HUES64 (cell line): Measurements from ENCODE around the gene RPRD1B.
"Not testable (repeated sequence)": the region's sequence is repeated elsewhere in the genome, so short reads cannot be mapped to it uniquely, and the experiment has no call there.

Experiments used
- H3K27ac ChIP-seq: 2 replicates; pipeline ENCODE4 v1.7.0; 2013; ENCODE audit warnings: low read depth, low read length, inconsistent platforms
- H3K27me3 ChIP-seq: 2 replicates; pipeline ENCODE4 v1.6.1; 2013; ENCODE audit warnings: mild to moderate bottlenecking, low read length; ENCODE audit not compliant: insufficient read depth
- H3K36me3 ChIP-seq: 2 replicates; pipeline ENCODE4 v1.6.1; 2013; ENCODE audit warnings: mild to moderate bottlenecking, low read length; ENCODE audit not compliant: insufficient read depth
- H3K4me1 ChIP-seq: 2 replicates; pipeline ENCODE4 v1.6.1; 2013; ENCODE audit warnings: mild to moderate bottlenecking, low read length, moderate library complexity; ENCODE audit not compliant: insufficient read depth
- H3K4me3 ChIP-seq: 2 replicates; pipeline ENCODE4 v1.5.1; 2013; ENCODE audit warnings: mild to moderate bottlenecking, low read length, moderate library complexity
- H3K9ac ChIP-seq: 2 replicates; pipeline ENCODE4 v1.6.1; 2013; ENCODE audit warnings: mild to moderate bottlenecking, low read depth, low read length
- H3K9me3 ChIP-seq: 2 replicates; pipeline ENCODE4 v1.6.1; 2013; ENCODE audit warnings: low read depth, low read length; ENCODE audit not compliant: insufficient read depth
- WGBS: fragments of 150-250, 120-280 bp; methylation state at CpG from one replicate; pipeline ENCODE4 v1.1.7; 2013; ENCODE audit warnings: missing lambda C conversion rate; 5-methylcytosine and 5-hydroxymethylcytosine counted together

RPRD1B gene

DNA sequence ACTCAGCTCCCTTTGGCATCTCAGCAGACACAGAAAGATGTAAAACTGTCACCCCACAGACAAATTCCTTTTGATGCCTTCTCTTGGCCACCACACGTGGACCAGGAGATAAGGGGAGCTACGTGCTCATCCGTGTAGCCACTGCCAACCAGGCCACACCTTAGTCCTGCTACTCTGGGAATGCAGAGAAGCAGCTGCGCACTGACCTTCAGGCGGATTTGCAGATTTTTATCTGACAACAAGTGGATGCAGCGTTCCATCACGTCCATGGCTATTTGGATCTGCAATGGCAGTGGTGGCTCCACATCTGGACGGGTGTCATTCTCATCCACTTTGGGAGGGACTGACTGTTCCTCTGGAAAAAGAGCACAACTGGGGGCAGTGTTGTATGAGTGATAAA lies 31.1 kb upstream of the RPRD1B start:
- Histone ChIP-seq H3K27me3 (no peaks in the 10 kb centered on the region), H3K9me3 (no peaks in the 10 kb centered on the region), H3K9ac (no peak overlapping the region), H3K4me1 (no peaks in the 10 kb centered on the region), H3K27ac (no peak overlapping the region), H3K4me3 (no peak overlapping the region), H3K36me3 (peaks cover 84% of the 10 kb centered on the region)
- 93% methylated on average over 8 of the region's 8 CpGs for WGBS

DNA sequence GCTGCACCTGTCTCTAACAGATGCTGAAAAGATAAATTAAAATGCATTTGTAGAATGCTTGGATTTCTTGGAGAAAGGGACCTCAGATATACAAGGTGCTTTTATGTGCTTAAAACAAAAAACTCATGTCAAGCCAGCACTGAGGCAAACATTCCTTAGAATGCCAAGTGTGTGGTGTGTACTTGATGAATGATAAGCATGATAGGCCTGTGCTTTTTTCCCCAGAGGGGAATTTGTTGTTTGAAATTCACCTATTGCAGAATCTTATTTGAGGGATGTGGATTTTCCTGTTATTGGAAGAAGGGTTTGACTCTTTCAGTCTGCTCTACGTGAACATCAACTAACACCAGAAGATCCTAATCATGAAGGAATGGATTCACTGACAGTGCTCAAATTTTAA lies 29.1 kb upstream of the RPRD1B start:
- no CpG with 5 or more reads among the region's 1 CpG for WGBS

DNA sequence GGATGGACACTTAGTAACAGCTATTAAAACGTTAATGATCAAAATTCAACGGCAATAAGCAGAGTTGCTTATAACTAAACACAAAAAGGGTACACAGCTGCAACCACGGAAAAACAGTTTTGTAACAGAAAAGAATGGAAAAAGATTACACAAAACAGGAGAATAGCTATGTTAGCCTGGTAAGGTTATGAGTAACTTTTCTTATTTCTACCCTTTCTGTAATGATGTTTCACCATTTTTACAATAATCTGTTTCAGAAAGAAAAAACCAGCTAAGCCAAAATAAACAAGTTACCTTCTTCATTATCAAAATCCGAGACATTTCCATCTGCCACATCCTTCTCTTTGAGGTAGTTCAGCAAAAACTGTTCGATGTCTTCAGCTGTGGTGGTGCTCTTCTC lies 27.6 kb upstream of the RPRD1B start:
- no peaks in the 10 kb centered on the region for H3K4me1 ChIP-seq
- H3K27me3 ChIP-seq: no peaks in the 10 kb centered on the region
- H3K4me3 ChIP-seq: no peak overlapping the region
- no peak overlapping the region for H3K9ac ChIP-seq
- peaks cover 68% of the 10 kb centered on the region for H3K36me3 ChIP-seq
- WGBS: 90% methylated on average over 5 of the region's 5 CpGs
- H3K27ac ChIP-seq: no peak overlapping the region
- H3K9me3 ChIP-seq: no peaks in the 10 kb centered on the region

More for the DNA sequence above, 29.1 kb upstream of the RPRD1B start:
- Histone ChIP-seq H3K4me3 (no peak overlapping the region), H3K36me3 (peaks cover 72% of the 10 kb centered on the region), H3K27me3 (no peaks in the 10 kb centered on the region), H3K4me1 (no peaks in the 10 kb centered on the region), H3K9ac (no peak overlapping the region), H3K9me3 (no peaks in the 10 kb centered on the region), H3K27ac (no peak overlapping the region)

DNA sequence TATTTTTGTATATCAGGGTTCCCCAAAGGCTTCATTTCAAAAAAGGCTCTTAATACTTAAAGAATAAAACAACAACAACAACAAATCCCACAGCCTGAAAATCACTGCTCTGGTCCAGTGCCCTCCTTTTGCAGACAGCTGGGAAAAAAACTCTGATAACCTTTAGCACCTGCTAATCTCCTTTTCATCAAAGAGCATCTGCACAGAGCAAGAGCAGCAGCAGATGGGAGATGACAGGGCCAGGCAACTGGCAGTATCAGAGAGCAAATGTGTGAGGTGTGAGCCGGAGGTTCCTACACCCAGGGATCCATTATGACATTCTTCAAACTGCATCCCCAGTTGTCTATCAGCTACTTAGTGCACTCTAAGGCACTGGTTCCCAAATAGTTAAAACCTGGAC lies 26.0 kb upstream of the RPRD1B start:
- peaks cover 68% of the 10 kb centered on the region for H3K36me3 ChIP-seq
- H3K27me3 ChIP-seq: no peaks in the 10 kb centered on the region
- H3K27ac ChIP-seq: no peak overlapping the region
- H3K4me1 ChIP-seq: no peaks in the 10 kb centered on the region
- WGBS: 91% methylated on average over 1 of the region's 1 CpG
- H3K9me3 ChIP-seq: no peaks in the 10 kb centered on the region
- H3K4me3 ChIP-seq: no peak overlapping the region
- H3K9ac ChIP-seq: no peak overlapping the region

DNA sequence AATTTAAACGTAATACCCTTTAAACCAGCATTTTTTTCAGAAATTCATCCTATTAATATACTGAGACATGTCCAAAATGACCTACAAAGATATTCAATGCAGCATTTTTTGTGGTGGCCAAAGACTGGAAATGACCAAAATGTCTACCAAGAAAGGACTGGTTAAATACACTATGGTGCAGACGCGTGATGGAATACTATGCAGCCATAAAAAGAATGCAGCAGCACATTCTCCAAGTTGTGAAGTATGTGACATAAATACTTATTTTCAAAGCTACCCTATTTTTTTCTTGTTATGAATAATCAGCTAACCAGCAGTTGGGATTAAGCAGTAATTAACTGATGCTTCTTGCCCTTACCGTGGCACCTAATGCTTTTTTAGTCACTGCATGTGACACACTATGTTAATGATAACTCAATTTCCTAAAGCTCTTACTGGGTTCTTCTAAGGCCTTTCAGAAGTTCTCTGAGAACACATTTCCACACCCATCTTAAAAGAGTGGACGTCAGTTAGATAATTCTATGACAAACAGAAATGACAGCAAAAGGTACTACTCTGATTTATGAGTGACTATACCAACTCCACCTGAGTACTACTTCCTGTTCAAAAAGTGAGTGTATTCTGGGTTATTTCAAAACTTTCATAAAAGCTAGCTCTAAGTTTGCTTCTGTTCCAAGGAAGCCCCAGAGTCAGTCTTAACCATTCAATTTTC lies 25.2 kb upstream of the RPRD1B start:
- H3K27ac ChIP-seq: no peak overlapping the region
- no peaks in the 10 kb centered on the region for H3K9me3 ChIP-seq
- peaks cover 68% of the 10 kb centered on the region for H3K36me3 ChIP-seq
- no peaks in the 10 kb centered on the region for H3K4me1 ChIP-seq
- no peaks in the 10 kb centered on the region for H3K27me3 ChIP-seq
- 98% methylated on average over 5 of the region's 5 CpGs for WGBS
- no peak overlapping the region for H3K4me3 ChIP-seq
- no peak overlapping the region for H3K9ac ChIP-seq

DNA sequence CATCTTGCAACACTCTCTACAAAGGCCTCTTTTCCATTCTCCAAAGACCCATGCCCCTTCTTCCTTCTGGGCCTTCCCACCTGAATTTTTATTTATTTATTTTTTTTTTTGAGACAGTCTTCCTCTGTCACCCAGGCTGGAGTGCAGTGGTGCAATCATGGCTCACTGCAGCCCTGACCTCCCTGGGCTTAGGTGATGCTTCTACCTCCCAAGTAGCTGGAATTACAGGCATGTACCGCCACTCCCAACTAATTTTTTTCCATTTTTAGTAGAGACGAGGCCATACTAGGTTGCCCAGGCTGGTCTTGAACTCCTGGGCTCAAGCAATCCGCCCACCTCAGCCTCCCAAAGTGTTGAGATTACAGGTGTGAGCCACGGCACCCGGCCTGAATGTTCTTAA lies 24.1 kb upstream of the RPRD1B start:
- H3K9ac ChIP-seq, H3K9me3 ChIP-seq, H3K4me1 ChIP-seq, H3K27ac ChIP-seq, H3K4me3 ChIP-seq, H3K27me3 ChIP-seq: not testable (repeated sequence)
- 95% methylated on average over 5 of the region's 5 CpGs for WGBS
- peaks cover 69% of the 10 kb centered on the region for H3K36me3 ChIP-seq

DNA sequence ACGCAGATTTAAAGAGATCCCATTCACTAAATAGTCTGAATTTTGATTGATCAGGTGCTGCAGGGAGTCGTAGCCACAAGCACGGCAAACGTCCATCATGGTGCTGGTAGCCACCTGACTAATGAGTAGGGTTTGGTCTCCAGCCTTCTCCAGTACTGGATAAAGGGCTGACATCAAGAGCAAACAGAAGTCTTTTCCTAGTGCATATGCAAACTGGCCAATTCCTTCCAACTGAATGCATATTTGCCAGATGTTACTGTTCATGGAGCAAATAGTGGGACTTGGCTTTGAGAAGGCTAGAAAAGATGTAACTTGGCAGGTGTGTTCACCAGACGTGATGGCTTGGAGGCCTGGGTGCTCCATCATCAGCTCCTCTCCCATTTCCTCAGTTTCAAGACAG lies 21.9 kb upstream of the RPRD1B start:
- no peaks in the 10 kb centered on the region for H3K27me3 ChIP-seq
- no peak overlapping the region for H3K27ac ChIP-seq
- H3K9me3 ChIP-seq: no peaks in the 10 kb centered on the region
- no peaks in the 10 kb centered on the region for H3K4me1 ChIP-seq
- peaks cover 73% of the 10 kb centered on the region for H3K36me3 ChIP-seq
- H3K9ac ChIP-seq: no peak overlapping the region
- no peak overlapping the region for H3K4me3 ChIP-seq
- WGBS: 92% methylated on average over 5 of the region's 5 CpGs

DNA sequence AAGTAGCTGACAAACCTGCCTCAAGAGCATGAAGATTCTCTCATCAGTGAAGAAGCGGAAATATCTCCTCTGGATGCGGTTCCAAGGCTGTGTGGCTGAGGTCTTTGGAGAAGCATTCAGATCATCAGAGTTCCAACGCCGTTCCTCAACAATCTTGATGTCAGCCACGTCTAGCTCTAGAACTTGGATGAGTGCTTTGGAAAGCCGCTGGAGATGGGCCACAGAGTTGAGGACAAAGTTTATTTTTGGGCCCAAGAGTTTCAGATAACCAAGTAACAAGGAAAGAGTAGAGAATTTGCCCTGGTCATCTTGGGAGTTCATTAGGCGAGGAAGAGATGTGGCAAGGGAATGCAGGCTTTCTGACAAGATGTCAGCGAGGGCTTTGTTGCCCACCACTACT lies 21.2 kb upstream of the RPRD1B start:
- WGBS: 93% methylated on average over 8 of the region's 8 CpGs
- Histone ChIP-seq H3K27ac (no peak overlapping the region), H3K9me3 (no peaks in the 10 kb centered on the region; the same call in 1 of the 2 replicates), H3K4me1 (no peaks in the 10 kb centered on the region), H3K9ac (no peak overlapping the region), H3K27me3 (no peaks in the 10 kb centered on the region), H3K36me3 (peaks cover 80% of the 10 kb centered on the region), H3K4me3 (no peak overlapping the region)

DNA sequence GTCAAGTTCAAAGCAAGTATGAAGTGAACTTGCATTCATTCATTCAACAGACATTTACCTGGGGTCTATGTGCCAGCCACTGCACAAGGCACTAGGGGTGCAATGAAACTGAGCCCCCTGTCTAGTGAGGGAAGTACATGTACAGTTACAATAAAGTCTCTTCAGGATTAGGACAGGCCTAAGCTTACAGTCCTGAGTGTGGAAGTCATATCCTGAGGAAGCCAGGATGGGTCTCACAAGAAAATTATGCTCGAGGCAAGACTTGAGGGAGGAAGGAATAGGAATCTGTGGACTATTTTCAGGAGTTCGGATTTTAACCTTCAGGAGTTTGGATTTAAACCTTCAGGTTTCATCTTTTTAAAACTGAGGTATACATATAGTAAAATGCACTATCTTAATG lies 19.7 kb upstream of the RPRD1B start:
- Histone ChIP-seq H3K36me3 (peaks cover 91% of the 10 kb centered on the region), H3K4me1 (no peaks in the 10 kb centered on the region), H3K27me3 (no peaks in the 10 kb centered on the region), H3K27ac (no peak overlapping the region), H3K9ac (no peak overlapping the region), H3K4me3 (no peak overlapping the region), H3K9me3 (peaks cover 15% of the 10 kb centered on the region; the same call in 1 of the 2 replicates)
- 82% methylated on average over 2 of the region's 2 CpGs for WGBS

DNA sequence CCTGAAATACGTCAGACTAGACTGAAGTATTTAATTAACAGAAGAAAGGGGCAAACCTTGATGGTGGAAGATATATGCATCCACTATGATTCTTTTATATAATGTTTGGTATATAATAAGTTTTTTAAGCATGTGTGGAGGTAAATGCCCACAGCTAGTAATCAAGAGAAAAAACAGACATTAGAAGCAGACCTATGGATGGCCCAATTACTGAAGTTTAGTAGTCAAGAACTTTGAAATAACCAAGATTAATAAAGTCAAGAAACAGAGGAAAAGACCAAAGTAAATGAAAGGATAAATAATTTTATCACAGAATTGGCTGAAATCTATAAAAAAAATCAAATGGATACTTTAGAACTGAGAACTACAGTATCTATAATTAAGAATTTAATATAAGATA lies 15.6 kb upstream of the RPRD1B start:
- Histone ChIP-seq H3K9ac (no peak overlapping the region), H3K4me1 (no peaks in the 10 kb centered on the region), H3K4me3 (no peak overlapping the region), H3K27me3 (no peaks in the 10 kb centered on the region), H3K36me3 (peaks cover 68% of the 10 kb centered on the region), H3K27ac (no peak overlapping the region), H3K9me3 (peaks cover 19% of the 10 kb centered on the region; the same call in 1 of the 2 replicates)
- WGBS: 100% methylated on average over 1 of the region's 1 CpG

DNA sequence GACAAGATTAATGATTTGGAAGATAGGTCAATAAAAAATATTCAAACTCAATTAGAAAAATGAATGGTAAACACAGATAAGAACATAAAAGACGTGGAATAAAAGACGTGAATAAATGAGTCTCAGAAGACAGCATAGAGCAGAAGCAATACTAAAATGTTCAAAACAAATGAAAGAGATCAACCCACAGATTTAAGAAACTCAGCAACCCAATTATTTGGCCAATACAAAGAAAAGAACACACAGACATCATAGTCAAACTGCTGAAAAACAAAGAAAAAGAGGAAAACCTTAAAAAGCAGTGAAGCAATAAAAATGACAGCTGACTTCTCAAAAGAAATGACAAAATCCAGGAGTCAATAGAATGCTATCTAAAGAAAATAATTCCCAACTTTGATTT lies 15.2 kb upstream of the RPRD1B start:
- peaks cover 66% of the 10 kb centered on the region for H3K36me3 ChIP-seq
- WGBS: 100% methylated on average over 2 of the region's 2 CpGs
- H3K27me3 ChIP-seq: no peaks in the 10 kb centered on the region

More for the DNA sequence above, 15.2 kb upstream of the RPRD1B start:
- Histone ChIP-seq H3K9me3 (peaks cover 19% of the 10 kb centered on the region; the same call in 1 of the 2 replicates), H3K4me3 (no peak overlapping the region), H3K27ac (no peak overlapping the region), H3K9ac (no peak overlapping the region), H3K4me1 (no peaks in the 10 kb centered on the region)
